Gastrocnemius medialis (tissue), 4 donors: Measurements from ENCODE around the gene LGALS3BP.

Experiments used
- CTCF ChIP-seq, 5 experiments: fragments of 450-650 bp in 3 of 5; fragments of 200-600 bp in 2 of 5; sonication (generic) in 2 of 5; IDR thresholded peaks in 4 of 5; conservative IDR thresholded peaks in 1 of 5; 1 replicate in 4 of 5; 2 replicates in 1 of 5; pipeline ENCODE4 v1.5.1; 2016 to 2019; ENCODE audit warnings: antibody characterized with exemption in 5 of 5, mild to moderate bottlenecking in 3 of 5, moderate library complexity in 3 of 5
- POLR2A ChIP-seq, 2 donors: fragments of 450-650 bp; IDR thresholded peaks; one replicate each; pipeline ENCODE4 v1.6.1; 2017; ENCODE audit warnings: antibody characterized with exemption in 2 of 2, mild to moderate bottlenecking in 2 of 2, moderate library complexity in 2 of 2

- TF ChIP-seq CTCF (IDR thresholded peaks at IDR 0.05 in 4 of 5, conservative IDR thresholded peaks at IDR 0.05 in 1 of 5) = no peak
- no peak for TF ChIP-seq POLR2A (IDR thresholded peaks at IDR 0.05)
Observed at GRCh38 chr17:79010304-79010646, 30.6 kb upstream of the LGALS3BP start.
